Left renal cortex interstitium (tissue), 4 donors: Measurements from ENCODE around the gene DDI1. TPM values are rescaled to one million over a fixed set of nuclear protein-coding genes. Genes with fewer than 3 reads are reported as not detected.

Experiments
- DNase-seq, 4 donors: peaks; one replicate each; pipeline ENCODE4 v3.0.0-alpha.2; 2013; ENCODE audit warnings: low read depth in 4 of 4, low spot score in 2 of 4, missing footprints in 1 of 4
- polyA plus RNA-seq, 4 donors: library from polyadenylated mRNA; unstranded; fragments of 120-200 nt; gene quantifications; one replicate each; pipeline ENCODE4 v1.2.1, GENCODE V29; 2013; ENCODE audit not compliant: insufficient read length in 4 of 4

Gene DDI1
- polyA plus RNA-seq, 4 donors, result not detected

DNA sequence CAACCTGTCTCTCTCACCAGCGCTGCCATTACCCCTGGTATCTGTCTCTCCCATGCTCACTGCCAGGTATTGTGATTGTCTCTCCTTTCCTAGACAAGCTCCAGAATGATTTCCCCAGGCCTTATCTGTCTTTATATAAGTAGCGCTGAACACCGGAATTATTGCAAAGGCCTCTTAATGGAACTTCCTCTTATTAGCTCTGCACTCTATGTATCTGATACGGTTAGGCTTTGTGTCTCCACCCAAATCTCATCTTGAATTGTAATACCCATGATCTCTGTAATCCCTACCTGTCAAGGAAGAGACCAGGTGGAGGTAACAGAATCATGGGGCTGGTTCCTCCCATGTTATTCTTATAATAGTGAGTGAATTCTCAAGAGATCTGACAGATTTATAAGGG is 39.3 kb downstream of the DDI1 start:
- no peak for DNase-seq

DNA sequence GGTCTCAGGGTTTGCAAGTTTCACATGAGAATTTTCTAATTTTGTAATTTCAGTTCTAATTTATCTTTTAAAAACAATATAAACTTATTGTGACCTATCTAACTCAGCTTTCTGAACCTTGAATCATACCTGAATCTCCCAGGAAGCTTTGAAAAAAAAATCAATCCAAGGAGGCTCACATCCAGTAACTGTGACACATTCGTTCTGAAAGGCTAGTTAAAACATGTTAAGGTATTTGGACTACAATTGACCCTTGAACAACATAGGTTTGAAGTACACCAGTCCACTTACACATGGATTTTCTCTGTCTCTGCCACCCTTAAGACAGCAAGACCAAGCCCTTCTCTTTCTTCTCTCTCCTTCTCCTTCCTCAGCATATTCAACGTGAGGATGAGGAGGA is 40.0 kb downstream of the DDI1 start:
- no peak for DNase-seq

DNA sequence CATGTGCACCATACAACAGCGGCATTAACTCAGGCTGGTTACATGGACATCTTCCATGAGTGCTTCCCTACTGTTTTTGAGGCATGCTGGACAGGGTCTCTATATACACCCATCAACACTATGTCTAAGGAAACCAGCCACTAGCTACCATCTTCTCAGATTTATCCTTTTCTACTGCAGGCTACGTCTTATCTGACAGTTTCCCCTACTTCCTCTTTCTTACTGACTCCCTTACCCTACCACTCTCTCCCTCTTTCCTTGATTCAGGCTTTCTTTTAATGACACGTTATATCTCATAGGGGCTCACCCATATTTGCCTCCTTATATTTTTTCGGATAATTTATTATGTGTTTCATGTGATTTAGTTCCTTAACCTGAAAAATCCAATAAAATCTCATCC is 41.8 kb downstream of the DDI1 start:
- DNase-seq, result no peak

DNA sequence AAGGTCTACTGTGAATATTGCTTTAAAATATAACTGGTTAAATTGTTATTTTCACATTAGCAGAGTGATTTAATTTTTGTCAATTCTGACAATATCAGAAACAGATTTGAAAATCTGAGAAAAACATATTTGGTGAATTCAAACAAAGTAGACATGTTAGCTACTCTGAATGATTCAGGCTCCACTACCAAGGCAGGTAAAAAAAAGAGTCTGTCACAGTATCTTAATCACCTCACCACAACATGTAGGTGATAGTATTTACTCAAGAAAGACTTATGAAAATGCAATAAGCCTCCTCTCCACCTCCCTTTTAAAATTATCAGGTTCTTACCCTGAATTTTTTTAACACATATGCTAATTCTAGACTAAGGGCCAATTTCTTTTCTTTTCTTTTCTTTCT is 42.6 kb downstream of the DDI1 start:
- no peak for DNase-seq

DNA sequence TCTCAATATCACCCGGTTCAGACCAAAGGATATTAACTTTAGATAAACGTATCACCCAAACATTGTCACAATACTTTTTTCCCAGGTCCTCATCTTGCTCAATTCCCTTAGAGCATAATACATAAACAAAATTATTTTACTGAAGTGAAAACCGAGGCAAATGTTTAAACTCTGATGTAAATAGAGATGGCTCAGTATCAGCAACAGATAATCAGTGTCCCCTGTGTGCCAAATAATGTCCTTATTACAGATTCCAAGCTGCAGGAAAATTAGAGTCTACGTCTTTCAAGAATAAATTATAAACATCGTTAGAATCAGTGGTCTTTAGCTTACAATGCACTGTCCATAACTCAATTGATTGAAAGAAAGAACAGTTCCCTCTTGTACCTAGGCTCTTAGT is 50.2 kb downstream of the DDI1 start:
- no peak for DNase-seq

Other genes with a start within 250 kb of the DDI1 start
- gene PDGFD, start 127.5 kb downstream of the DDI1 start, polyA plus RNA-seq, result 10 to 100 TPM; 20.3 to 29.8 (median 26.6) TPM